B cell (primary cell): Measurements from ENCODE around the gene EMX1. TPM values are rescaled to one million over a fixed set of nuclear protein-coding genes. Genes with fewer than 3 reads are reported as not detected.

Experiments used
- polyA plus RNA-seq: library from polyadenylated mRNA; depleted of rRNA; stranded (reverse); fragments of >200 nt; gene quantifications from 2 replicates; pipeline ENCODE4 v1.2.3, GENCODE V29; 2012
- total RNA-seq, 2 donors: library from RNA; stranded (reverse); fragments of 120-200 nt in 1 of 2; gene quantifications; 1 replicate in 1 of 2; 2 replicates in 1 of 2; pipeline versions ENCODE4 v1.2.3 to v1.2.4, GENCODE V29; 2013 to 2022

Gene EMX1
- total and polyA plus RNA-seq, 2 donors (not counting 1 experiment from before 2014, with no cell fraction given): not detected

Other genes starting within 250 kb of the EMX1 start
- 22.3 and 22.6 TPM in 2 replicates for gene EXOC6B, start 91.5 kb upstream of the EMX1 start, total RNA-seq
- gene EXOC6B, start 91.5 kb upstream of the EMX1 start, polyA plus RNA-seq: 2.4 and 4.8 TPM in 2 replicates
- not detected in 2 replicates for gene SPR, start 30.1 kb upstream of the EMX1 start, total RNA-seq
- gene SPR, start 30.1 kb upstream of the EMX1 start, polyA plus RNA-seq: not detected in 2 replicates
- gene SFXN5, start 154.2 kb downstream of the EMX1 start, total RNA-seq: 16.9 and 17.8 TPM in 2 replicates
- 6.9 and 8.0 TPM in 2 replicates for gene SFXN5, start 154.2 kb downstream of the EMX1 start, polyA plus RNA-seq
- gene RAB11FIP5, start 195.4 kb downstream of the EMX1 start, total RNA-seq: 4.6 and 5.1 TPM in 2 replicates
- gene RAB11FIP5, start 195.4 kb downstream of the EMX1 start, polyA plus RNA-seq: 1.7 and 1.8 TPM in 2 replicates